ENCODE data around the gene SFXN5.

Gene SFXN5

DNA sequence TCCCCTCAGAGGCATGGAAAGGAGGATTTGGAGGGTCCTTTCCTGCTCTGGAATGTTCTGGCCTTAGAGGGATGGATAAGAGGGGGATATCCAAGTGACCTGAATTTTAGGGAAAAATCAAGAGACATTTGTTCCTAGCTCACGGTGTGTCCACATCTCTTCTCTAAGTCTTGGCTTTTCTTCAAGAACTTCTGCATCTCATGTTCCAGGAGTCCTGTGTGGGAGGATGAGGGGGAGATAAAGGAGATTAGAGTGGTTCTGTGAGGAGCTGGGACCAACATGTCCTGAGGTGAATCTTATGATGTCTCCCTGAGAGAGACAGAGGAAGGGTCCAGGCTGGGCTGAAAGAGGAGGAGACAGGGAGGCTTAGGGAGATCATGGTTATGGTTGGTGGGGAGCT lies 142.5 kb downstream of the SFXN5 start:
- no peak for TF ChIP-seq EZH2 (IDR thresholded peaks at IDR 0.05; ENCODE audit: borderline replicate concordance, low read length)
- TF ChIP-seq, protein P1, sequence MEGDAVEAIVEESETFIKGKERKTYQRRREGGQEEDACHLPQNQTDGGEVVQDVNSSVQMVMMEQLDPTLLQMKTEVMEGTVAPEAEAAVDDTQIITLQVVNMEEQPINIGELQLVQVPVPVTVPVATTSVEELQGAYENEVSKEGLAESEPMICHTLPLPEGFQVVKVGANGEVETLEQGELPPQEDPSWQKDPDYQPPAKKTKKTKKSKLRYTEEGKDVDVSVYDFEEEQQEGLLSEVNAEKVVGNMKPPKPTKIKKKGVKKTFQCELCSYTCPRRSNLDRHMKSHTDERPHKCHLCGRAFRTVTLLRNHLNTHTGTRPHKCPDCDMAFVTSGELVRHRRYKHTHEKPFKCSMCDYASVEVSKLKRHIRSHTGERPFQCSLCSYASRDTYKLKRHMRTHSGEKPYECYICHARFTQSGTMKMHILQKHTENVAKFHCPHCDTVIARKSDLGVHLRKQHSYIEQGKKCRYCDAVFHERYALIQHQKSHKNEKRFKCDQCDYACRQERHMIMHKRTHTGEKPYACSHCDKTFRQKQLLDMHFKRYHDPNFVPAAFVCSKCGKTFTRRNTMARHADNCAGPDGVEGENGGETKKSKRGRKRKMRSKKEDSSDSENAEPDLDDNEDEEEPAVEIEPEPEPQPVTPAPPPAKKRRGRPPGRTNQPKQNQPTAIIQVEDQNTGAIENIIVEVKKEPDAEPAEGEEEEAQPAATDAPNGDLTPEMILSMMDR (IDR thresholded peaks at IDR 0.05; ENCODE audit: low read length) = no peak
- no peak overlapping the region for H3K9ac ChIP-seq (ENCODE audit: low read length)
- H3K4me2 ChIP-seq (ENCODE audit: low read length) = no peak overlapping the region
- H2AFZ ChIP-seq (ENCODE audit: low read length) = no peak overlapping the region
- no peaks in the 10 kb centered on the region for H3K9me2 ChIP-seq (ENCODE audit: low read depth, low read length)
- no peaks in the 10 kb centered on the region for H3K79me2 ChIP-seq (ENCODE audit: insufficient read depth, low read length)
- no peak overlapping the region for H3K27ac ChIP-seq (ENCODE audit: low read depth, low read length, poor library complexity, severe bottlenecking)
- H3K27me3 ChIP-seq (ENCODE audit: insufficient read depth, low read length) = no peaks in the 10 kb centered on the region
- H3K4me3 ChIP-seq (ENCODE audit: low read depth, low read length, poor library complexity, severe bottlenecking) = no peak overlapping the region
- H3K36me3 ChIP-seq (ENCODE audit: insufficient read depth, low read length) = no peaks in the 10 kb centered on the region
- no peaks in the 10 kb centered on the region for H4K20me1 ChIP-seq (ENCODE audit: insufficient read depth, low read length)
- no peaks in the 10 kb centered on the region for H3K4me1 ChIP-seq (ENCODE audit: insufficient read depth, low read length, severe bottlenecking)
- H3K9me3 ChIP-seq (ENCODE audit: low read length) = no peaks in the 10 kb centered on the region
- no peaks in the 10 kb centered on the region for H3F3A ChIP-seq (ENCODE audit: insufficient read depth, low read length)

DNA sequence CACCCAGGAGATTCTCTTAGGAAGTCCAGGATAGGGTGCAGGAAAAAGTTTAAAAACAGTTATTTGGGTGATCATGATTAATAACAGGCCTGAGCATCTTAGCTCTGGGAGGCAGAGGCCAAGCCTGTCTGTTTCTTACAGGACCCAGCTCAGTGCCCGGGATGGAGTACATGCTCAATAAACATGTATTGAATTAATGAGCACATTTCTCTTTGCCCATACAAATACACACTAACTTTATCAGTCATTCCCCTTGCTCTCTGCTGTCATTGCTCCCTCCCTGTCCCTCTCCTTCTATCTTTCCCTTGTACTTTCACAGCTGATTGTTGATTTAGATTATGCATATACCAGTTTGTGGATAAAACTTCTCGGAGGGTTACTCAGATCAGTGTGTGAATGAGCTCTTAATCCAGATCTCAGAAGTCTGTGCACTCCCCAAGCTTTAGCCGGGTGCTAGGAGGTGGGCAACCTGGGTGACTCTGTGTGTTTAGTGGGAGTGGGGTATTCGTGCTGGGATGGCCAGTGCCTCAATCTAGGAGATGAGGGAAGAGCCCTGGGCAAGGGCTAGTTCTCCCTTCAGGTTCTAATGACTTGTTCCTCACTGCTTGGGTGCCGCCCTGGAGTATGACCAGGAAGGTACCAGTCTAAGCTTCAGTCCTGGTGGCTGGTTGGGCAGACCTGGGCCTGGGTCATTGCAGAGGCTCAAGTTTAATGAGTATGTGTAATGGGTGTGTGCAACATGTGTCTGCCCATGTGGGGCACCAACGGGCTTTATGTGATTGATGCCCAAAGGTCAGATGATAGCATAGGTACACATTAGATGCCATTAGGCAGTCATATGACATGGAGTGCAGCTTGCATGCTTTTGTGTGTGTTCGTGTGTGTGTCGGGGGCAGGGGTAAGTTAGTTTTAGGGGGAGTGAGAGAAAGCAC lies 143.6 kb downstream of the SFXN5 start:
- TF ChIP-seq, protein P1 (IDR thresholded peaks at IDR 0.05; ENCODE audit: low read length) = no peak
- no peak overlapping the region for H3K4me2 ChIP-seq (ENCODE audit: low read length)
- no peak overlapping the region for H3K4me3 ChIP-seq (ENCODE audit: low read depth, low read length, poor library complexity, severe bottlenecking)
- H3K27me3 ChIP-seq (ENCODE audit: insufficient read depth, low read length) = no peaks in the 10 kb centered on the region
- no peaks in the 10 kb centered on the region for H4K20me1 ChIP-seq (ENCODE audit: insufficient read depth, low read length)
- H3K36me3 ChIP-seq (ENCODE audit: insufficient read depth, low read length) = no peaks in the 10 kb centered on the region
- H3K9me3 ChIP-seq (ENCODE audit: low read length) = no peaks in the 10 kb centered on the region
- no peaks in the 10 kb centered on the region for H3K4me1 ChIP-seq (ENCODE audit: insufficient read depth, low read length, severe bottlenecking)
- H3K79me2 ChIP-seq (ENCODE audit: insufficient read depth, low read length) = no peaks in the 10 kb centered on the region
- no peak overlapping the region for H3K9ac ChIP-seq (ENCODE audit: low read length)
- H3K27ac ChIP-seq (ENCODE audit: low read depth, low read length, poor library complexity, severe bottlenecking) = no peak overlapping the region
- no peaks in the 10 kb centered on the region for H3K9me2 ChIP-seq (ENCODE audit: low read depth, low read length)
- no peaks in the 10 kb centered on the region for H3F3A ChIP-seq (ENCODE audit: insufficient read depth, low read length)
- no peak overlapping the region for H2AFZ ChIP-seq (ENCODE audit: low read length)

DNA sequence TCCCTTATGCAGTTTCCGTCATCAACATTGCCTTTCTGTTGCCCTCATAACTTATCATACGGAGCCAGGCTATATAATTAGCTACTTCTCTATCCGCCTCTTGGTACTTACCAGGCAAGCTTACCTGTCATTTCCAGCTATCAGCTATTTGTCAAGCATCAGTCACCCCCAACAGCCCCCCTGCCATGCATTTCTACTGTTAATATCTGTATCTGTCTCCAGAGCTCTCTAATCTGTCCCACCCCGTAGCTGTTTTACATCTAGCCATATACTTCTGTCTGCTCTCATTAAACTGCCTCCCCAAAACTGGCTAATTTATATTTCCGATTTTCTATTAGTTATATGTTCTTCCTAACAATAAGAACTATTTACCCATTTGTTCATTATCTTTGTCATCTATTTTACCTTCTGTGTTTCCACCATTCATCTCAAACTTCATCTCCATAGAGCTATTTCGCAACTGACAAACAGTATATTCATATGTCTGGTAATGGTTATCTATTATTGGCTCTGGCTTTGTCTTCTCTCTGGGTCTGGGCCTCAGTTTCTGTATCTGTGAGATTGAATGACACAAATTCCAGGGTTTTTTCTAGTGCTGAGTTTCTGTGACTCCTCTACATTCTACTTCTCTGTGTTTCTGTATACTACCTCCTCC lies 144.6 kb downstream of the SFXN5 start:
- no peaks in the 10 kb centered on the region for H3K27me3 ChIP-seq (ENCODE audit: insufficient read depth, low read length)
- no peaks in the 10 kb centered on the region for H4K20me1 ChIP-seq (ENCODE audit: insufficient read depth, low read length)
- no peaks in the 10 kb centered on the region for H3K79me2 ChIP-seq (ENCODE audit: insufficient read depth, low read length)
- H3K9me3 ChIP-seq (ENCODE audit: low read length) = no peaks in the 10 kb centered on the region
- H3K9me2 ChIP-seq (ENCODE audit: low read depth, low read length) = no peaks in the 10 kb centered on the region
- no peak overlapping the region for H3K9ac ChIP-seq (ENCODE audit: low read length)
- H3K27ac ChIP-seq (ENCODE audit: low read depth, low read length, poor library complexity, severe bottlenecking) = no peak overlapping the region
- no peak overlapping the region for H3K4me3 ChIP-seq (ENCODE audit: low read depth, low read length, poor library complexity, severe bottlenecking)
- TF ChIP-seq, protein P1 (IDR thresholded peaks at IDR 0.05; ENCODE audit: low read length) = no peak
- TF ChIP-seq EZH2 (IDR thresholded peaks at IDR 0.05; ENCODE audit: borderline replicate concordance, low read length) = no peak
- no peaks in the 10 kb centered on the region for H3K36me3 ChIP-seq (ENCODE audit: insufficient read depth, low read length)
- H3K4me1 ChIP-seq (ENCODE audit: insufficient read depth, low read length, severe bottlenecking) = no peaks in the 10 kb centered on the region
- no peak overlapping the region for H3K4me2 ChIP-seq (ENCODE audit: low read length)
- no peak overlapping the region for H2AFZ ChIP-seq (ENCODE audit: low read length)
- H3F3A ChIP-seq (ENCODE audit: insufficient read depth, low read length) = no peaks in the 10 kb centered on the region
